Measurements from ENCODE around the gene PPRC1.

GRCh38 chr10:102148275-102148674 is 15.4 kb downstream of the PPRC1 start:
- no peak for TF ChIP-seq CTCF (conservative IDR thresholded peaks at IDR 0.05; ENCODE audit: low read depth in 2 of 2)
- no peak for TF ChIP-seq EZH2 (IDR thresholded peaks at IDR 0.05; ENCODE audit: low read depth, unreplicated experiment)
- no peak for TF ChIP-seq POLR2AphosphoS5 (IDR thresholded peaks at IDR 0.05; ENCODE audit: low read depth)
- TF ChIP-seq ZNF114 (CRISPR knock-in tag; IDR thresholded peaks at IDR 0.05), result no peak
- TF ChIP-seq REST (IDR thresholded peaks at IDR 0.05; ENCODE audit: unreplicated experiment), result no peak
- TF ChIP-seq EZH2phosphoT487 (IDR thresholded peaks at IDR 0.05; ENCODE audit: unreplicated experiment), result no peak
- TF ChIP-seq CREB1 (CRISPR knock-in tag; IDR thresholded peaks at IDR 0.05; ENCODE audit: low read depth), result no peak
- TF ChIP-seq ZNF331 (CRISPR knock-in tag; IDR thresholded peaks at IDR 0.05; ENCODE audit: low read depth), result no peak
- TF ChIP-seq STAT1 (IDR thresholded peaks at IDR 0.05; ENCODE audit: unreplicated experiment), result no peak
- no peak for TF ChIP-seq JUNB (IDR thresholded peaks at IDR 0.05; ENCODE audit: unreplicated experiment)
- no peak for TF ChIP-seq NANOG (IDR thresholded peaks at IDR 0.05; ENCODE audit: borderline replicate concordance)
- TF ChIP-seq ETS1 (IDR thresholded peaks at IDR 0.05), result no peak
